GM18520 (cell line): Measurements from ENCODE around the gene RALGAPA2.

Experiments
- ATAC-seq: cut with Tn5 transposase; IDR thresholded peaks from one replicate; pipeline ENCODE4 v1.9.1; 2021; ENCODE audit not compliant: unreplicated experiment

RALGAPA2 gene

DNA sequence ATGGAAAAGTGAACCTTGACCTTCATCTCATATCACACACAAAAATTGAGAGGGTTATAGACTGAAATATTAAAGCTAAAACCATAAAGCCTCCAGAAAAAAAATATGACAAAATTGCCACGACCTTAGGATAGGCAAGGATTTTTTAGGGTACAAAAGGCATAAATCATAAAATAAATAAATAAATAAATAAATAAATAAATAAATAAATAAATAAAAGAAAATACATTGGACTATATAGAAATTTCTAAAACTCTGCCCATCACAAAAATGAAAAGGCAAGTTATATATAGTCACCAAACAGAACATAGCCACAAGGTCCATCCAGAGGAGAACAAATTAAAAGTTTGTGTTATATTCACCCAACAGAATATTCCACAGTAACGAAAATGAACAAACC is 235.9 kb downstream of the RALGAPA2 start:
- ATAC-seq = no peak

GRCh38 chr20:20473657-20474056 is 238.8 kb downstream of the RALGAPA2 start:
- ATAC-seq = no peak

DNA sequence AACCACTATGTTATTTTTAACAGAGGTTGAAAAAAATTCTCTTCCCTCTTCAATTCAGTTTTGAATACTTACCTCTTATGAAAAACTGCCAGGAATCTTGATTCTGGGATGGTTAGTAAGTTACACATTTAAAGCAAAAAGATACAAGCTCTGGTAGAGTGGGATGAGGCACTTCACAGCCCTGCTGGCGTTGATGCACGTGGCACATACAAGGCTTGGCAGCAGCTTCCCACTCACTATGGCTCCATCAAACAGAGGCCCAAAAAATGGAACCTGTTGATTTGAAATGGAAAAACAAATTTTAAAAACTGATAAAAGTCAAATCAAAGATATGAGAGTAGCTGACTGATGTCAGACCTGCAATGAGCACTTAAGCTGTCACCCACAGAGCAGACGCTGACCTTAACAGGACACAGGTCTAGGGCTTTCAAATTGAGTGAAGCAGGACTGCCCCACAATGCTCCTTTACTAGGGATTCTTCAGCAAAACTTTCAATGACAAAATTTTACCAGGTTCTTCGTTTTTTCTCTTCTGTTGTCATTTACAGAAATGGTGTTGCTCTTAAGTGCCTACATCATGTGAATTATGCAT is 239.7 kb downstream of the RALGAPA2 start:
- ATAC-seq = no peak

DNA sequence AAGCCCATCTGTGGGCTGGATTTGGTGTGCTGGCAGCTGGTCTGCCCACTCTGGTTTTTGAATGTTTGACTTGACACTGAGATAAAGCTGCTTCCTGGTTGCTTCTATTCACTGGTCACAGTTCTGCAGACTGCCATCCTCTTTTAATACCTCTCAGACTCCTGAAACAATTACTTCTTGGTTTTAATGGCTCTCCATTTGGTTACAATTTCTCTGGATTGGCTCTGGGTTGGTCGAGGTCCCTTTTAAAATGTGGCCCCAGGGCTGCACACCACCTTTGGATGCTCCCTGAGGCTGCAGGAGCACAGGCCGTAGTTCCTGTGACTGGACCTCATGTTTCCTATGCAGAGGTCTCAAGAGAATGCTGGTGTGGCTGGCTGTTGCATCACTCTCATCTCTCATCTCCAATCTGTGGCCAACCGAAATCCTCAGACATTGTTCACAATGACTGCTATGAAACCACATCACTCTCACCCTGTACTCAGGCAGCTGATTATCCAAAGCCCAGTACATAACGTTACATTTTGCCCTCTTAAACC is 246.0 kb downstream of the RALGAPA2 start:
- ATAC-seq = peak; percentile 76

- ATAC-seq = no peak
Measured at GRCh38 chr20:20465252-20465651, 247.2 kb downstream of the RALGAPA2 start.

GRCh38 chr20:20463933-20464374 is 248.5 kb downstream of the RALGAPA2 start:
- no peak for ATAC-seq

DNA sequence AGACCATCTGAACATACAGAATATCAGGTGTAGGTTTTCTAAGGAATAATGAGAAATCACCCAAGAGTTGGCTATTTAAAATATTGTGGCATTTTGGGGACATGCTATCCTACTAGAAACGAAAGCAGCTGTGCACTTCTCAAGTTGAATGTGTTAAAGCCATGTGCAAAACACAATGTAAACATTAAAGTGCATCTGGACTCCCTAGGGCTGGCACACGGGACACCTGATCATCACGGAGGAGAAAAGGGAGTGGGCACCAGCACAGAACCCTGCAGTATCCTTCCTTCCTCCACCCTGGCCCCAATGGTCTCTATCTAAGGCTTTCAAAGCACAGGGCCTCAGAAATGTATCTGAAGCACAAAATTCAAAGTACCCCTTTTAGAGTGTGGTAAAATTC is 250.3 kb downstream of the RALGAPA2 start:
- ATAC-seq = no peak

DNA sequence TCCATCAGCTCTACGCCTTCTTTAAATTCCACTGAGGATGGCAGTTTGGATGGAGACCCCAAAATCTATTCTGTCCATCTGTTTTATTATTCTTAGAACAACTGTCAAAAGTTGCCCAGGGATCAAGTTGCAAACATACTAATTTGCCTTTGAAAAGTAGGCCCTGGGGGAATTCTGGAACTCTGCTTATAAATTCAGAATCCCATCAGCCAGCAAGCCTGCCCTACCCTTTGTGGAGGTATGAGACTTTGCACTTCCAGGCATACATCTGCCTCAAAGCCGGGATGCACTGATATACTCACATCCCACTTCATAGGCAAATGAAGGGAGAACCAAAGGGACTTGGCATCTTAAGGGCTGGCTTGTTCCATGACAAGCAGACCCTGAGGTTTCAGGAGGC is 250.9 kb downstream of the RALGAPA2 start:
- no peak for ATAC-seq

DNA sequence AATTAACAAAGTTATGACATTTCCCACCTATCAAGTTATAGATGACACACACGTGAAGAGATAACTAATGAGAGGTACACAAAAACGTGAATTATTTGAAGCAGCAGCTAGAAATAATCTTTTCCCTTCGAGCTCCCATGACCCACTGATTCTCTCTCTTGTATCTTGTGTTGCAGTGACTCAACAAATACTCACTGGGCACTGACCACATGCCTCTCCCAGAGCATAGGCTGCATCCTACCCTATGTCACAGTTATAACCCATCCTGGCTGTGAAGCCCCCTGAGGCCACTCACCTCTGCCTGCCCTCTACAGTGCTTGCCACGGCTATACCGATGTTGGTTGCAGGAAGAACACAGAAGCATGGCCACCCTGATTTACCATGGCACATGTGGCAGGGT is 252.7 kb downstream of the RALGAPA2 start:
- no peak for ATAC-seq

GRCh38 chr20:20457392-20458126 is 254.9 kb downstream of the RALGAPA2 start:
- no peak for ATAC-seq

GRCh38 chr20:20456741-20457140 is 255.7 kb downstream of the RALGAPA2 start:
- no peak for ATAC-seq

- no peak for ATAC-seq
Measured at GRCh38 chr20:20455926-20456325, 256.5 kb downstream of the RALGAPA2 start.

DNA sequence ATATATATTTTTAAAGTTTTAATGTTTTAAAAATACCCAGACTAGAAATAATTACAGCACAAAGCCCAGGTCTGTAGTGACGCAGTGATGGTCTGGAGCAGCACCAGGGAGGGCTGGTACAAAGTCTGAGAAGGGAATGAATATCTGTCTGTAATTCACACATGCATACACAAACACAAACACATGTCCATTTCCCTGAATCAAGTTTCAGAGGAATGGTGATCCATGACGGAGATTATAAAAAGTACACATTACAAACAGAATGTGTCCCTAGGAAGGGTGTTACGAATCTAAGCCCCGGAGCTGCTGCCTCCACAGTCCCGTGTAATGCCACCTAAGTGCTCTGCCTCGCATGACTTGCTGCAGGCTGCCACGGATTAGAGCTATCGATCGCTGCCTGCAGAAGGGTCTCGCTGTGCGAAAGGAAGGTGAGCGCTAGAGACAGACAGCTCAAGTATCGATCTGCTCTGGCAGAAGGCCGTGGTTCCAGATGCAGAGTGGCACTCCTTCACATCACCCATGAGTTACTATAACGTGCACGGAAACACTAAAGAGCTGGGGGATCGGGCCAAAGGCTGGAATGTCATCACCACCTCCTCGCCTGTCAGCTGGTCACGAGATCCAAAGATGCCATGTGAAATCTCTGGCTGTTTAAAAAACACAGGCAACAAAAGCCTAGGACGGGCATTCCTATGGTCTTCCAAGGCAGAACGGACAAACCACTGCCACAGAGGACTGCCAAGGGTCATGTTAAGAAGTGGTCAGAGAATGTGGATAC is 257.4 kb downstream of the RALGAPA2 start:
- ATAC-seq = no peak

DNA sequence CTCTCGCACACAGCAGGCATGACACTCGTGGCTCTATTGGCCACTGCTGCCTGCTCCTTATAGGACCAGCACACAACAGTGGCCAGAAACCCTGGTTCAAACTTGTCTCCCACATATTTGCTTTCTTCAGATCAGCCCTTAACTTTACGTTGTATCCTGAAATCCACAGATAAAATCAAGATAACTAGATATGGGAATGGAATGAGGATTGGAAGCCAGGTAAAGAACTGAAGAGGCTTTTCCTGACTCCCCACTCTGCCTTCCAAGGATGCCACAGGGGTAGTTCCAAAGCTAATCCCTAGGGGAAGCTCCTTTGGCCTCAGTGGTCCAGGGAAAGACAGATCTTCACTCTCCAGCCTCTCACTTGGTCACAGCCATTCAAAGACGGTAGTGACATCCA is 258.1 kb downstream of the RALGAPA2 start:
- no peak for ATAC-seq

GRCh38 chr20:20452254-20452676 is 260.2 kb downstream of the RALGAPA2 start:
- ATAC-seq = peak; percentile 86

- ATAC-seq = no peak
Measured at GRCh38 chr20:20450521-20450920, 261.9 kb downstream of the RALGAPA2 start.

- no peak for ATAC-seq
Measured at GRCh38 chr20:20448881-20449280, 263.6 kb downstream of the RALGAPA2 start.

DNA sequence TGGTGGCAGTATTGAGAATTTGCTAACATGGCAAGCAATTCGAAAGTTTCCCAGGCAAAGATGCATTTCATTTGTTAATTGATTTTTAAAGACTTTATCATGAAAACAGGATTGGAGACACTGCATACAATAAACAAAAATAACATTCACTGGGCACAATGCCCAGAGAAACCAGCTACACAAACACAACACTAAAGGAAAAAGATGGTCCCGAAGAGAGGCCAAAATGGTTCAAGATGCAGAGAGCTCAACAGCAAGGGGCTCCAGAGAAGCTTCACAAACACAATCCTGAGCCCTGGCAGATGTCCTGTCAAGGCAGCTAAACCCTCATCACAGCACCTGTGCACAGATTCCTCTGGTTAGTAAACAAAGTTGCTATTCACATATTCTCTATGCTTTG is 265.2 kb downstream of the RALGAPA2 start:
- no peak for ATAC-seq

GRCh38 chr20:20446425-20447015 is 265.9 kb downstream of the RALGAPA2 start:
- ATAC-seq = no peak

DNA sequence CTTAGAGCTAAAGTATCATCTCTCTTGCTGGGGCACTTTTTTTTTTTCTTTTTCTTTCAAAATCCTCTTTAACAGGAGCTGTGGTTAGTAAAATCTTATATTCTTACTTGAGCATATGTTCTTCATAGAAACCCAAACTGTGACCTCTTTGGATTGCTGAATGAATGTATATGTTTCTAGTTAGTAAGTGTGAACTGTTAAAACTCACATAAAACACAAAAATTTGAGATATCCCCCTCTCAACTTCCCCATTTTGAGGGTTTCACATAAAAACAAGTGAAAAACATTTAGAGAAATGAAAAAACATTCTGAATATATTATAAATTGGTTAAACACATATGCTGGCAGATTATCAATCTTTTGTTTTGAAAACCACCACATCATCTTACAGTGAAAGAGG is 266.4 kb downstream of the RALGAPA2 start:
- no peak for ATAC-seq

DNA sequence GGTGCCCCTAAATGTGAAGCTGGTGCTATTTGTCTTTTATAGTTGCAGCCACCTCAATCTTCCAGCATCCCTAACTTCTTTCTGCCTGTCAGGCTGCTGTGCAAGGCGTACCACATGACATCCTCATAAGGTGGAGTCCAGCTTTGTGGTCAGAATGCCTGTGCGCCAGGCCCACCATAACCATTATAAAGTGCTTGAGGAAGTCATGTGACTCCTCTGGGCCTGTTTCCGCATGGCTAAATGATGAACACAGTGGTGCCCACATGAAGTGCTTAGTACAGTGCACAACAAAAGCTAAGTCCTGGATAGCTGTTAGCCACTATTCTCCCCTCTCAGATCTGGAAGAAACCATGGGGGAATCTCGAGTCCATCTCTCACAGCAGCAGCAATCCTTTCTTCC is 268.9 kb downstream of the RALGAPA2 start:
- no peak for ATAC-seq
